H1 (cell line): ENCODE measurements around the gene TBX4. TPM values are rescaled to one million over a fixed set of nuclear protein-coding genes. Genes with fewer than 3 reads are reported as not detected.

Experiments
- CTCF ChIA-PET: fragments of 300-600 bp; sonication (Branson Sonifier 250); formaldehyde crosslinking; loops from one replicate; lab custom pipeline; 2021; ENCODE audit not compliant: partially characterized antibody; lab: Charles Lee
- POLR2A ChIA-PET: fragments of 300-600 bp; sonication (Branson Sonifier 250); formaldehyde crosslinking; loops from one replicate; lab custom pipeline; 2021; ENCODE audit warnings: inconsistent platforms; ENCODE audit not compliant: partially characterized antibody; lab: Charles Lee
- DNase-seq, 2 experiments: peaks; one replicate each; pipeline versions ENCODE4 v3.0.0 to v3.0.0-alpha.2; 2010 to 2022; ENCODE audit warnings: low spot score in 2 of 2, low read depth in 1 of 2, mixed read lengths in 1 of 2
- FAIRE-seq: peaks from 2 replicates; lab custom pipeline; 2011; peaks lifted over from hg19 to GRCh38; lab: Jason Lieb, UNC
- H2AFZ ChIP-seq: 2 replicates; pipeline ENCODE4 v1.8.1; 2012; ENCODE audit warnings: low read length, inconsistent platforms
- H2AK5ac ChIP-seq: 2 replicates; pipeline ENCODE4 v1.6.1; 2013; ENCODE audit warnings: low read depth, low read length
- H2BK120ac ChIP-seq: replicated peaks from 2 replicates; pipeline ENCODE3; 2013; ENCODE audit warnings: low read depth, low read length, inconsistent platforms
- H2BK12ac ChIP-seq: 2 replicates; pipeline ENCODE4 v1.6.1; 2013; ENCODE audit warnings: low read depth, low read length
- H2BK15ac ChIP-seq: 2 replicates; pipeline ENCODE4 v1.6.1; 2013; ENCODE audit warnings: low read length
- H2BK20ac ChIP-seq: 2 replicates; pipeline ENCODE4 v1.6.1; 2013; ENCODE audit warnings: low read length
- H2BK5ac ChIP-seq: 2 replicates; pipeline ENCODE4 v1.6.1; 2013; ENCODE audit warnings: low read depth, low read length
- H3K14ac ChIP-seq: 2 replicates; pipeline ENCODE4 v1.6.1; 2013; ENCODE audit warnings: inconsistent platforms; ENCODE audit not compliant: insufficient read length
- H3K18ac ChIP-seq: 2 replicates; pipeline ENCODE4 v1.6.1; 2013; ENCODE audit warnings: low read length; ENCODE audit errors: extremely low read depth
- H3K23ac ChIP-seq: 2 replicates; pipeline ENCODE4 v1.6.1; 2013; ENCODE audit warnings: inconsistent platforms; ENCODE audit not compliant: insufficient read length
- H3K23me2 ChIP-seq: 2 replicates; pipeline ENCODE4 v1.6.1; 2013; ENCODE audit warnings: low read depth, low read length
- H3K27ac ChIP-seq: 2 replicates; pipeline ENCODE4 v1.6.1; 2011; ENCODE audit warnings: low read depth, low read length, inconsistent platforms
- H3K27me3 ChIP-seq, 4 experiments: replicated peaks in 1 of 4; 1 replicate in 1 of 4; 2 replicates in 3 of 4; pipeline versions ENCODE4 v1.6.1 to v1.8.1; 2011 to 2013; ENCODE audit warnings: low read length in 3 of 4, mild to moderate bottlenecking in 3 of 4, inconsistent platforms in 2 of 4, mixed read lengths in 2 of 4, moderate library complexity in 1 of 4; ENCODE audit not compliant: control insufficient read depth in 3 of 4, insufficient read depth in 3 of 4; ENCODE audit errors: extremely low read depth in 1 of 4
- H3K36me3 ChIP-seq, 4 experiments: 2 replicates each; pipeline versions ENCODE4 v1.6.1 to v1.8.1; 2011 to 2013; ENCODE audit warnings: mild to moderate bottlenecking in 4 of 4, low read length in 3 of 4, moderate library complexity in 2 of 4, control low read depth in 1 of 4, inconsistent platforms in 1 of 4; ENCODE audit not compliant: insufficient read depth in 4 of 4, control insufficient read depth in 2 of 4
- H3K4ac ChIP-seq: replicated peaks from 2 replicates; pipeline ENCODE3; 2013; ENCODE audit warnings: low read length, low read depth, mixed read lengths, inconsistent platforms; ENCODE audit not compliant: insufficient read length
- H3K4me1 ChIP-seq, 4 experiments: replicated peaks in 1 of 4; 1 replicate in 1 of 4; 2 replicates in 3 of 4; pipeline versions ENCODE4 v1.6.1 to v1.8.1; 2011 to 2013; ENCODE audit warnings: low read length in 3 of 4, inconsistent platforms in 2 of 4, mixed read lengths in 1 of 4; ENCODE audit not compliant: insufficient read depth in 4 of 4, control insufficient read depth in 3 of 4
- H3K4me2 ChIP-seq, 2 experiments: 2 replicates each; pipeline versions ENCODE4 v1.6.1 to v1.8.1; 2011 to 2013; ENCODE audit warnings: low read depth in 2 of 2, low read length in 2 of 2, control low read depth in 1 of 2, inconsistent platforms in 1 of 2, mild to moderate bottlenecking in 1 of 2; ENCODE audit not compliant: insufficient read depth in 1 of 2
- H3K4me3 ChIP-seq, 4 experiments: fragments of 200-600, 300-600 bp in 1 of 4; sonication (generic), shearing (Covaris generic), sonication (Bioruptor Twin) in 1 of 4; 2 replicates each; pipeline versions ENCODE4 v1.5.1 to v1.8.1; 2011 to 2016; ENCODE audit warnings: low read length in 4 of 4, low read depth in 3 of 4, control low read depth in 2 of 4, inconsistent platforms in 2 of 4, mild to moderate bottlenecking in 2 of 4, mixed read lengths in 1 of 4, moderate library complexity in 1 of 4; ENCODE audit not compliant: insufficient read depth in 2 of 4; ENCODE audit errors: extremely low read depth in 1 of 4
- H3K56ac ChIP-seq: replicated peaks from 2 replicates; pipeline ENCODE3; 2013; ENCODE audit warnings: low read depth, mild to moderate bottlenecking, mixed read lengths, low read length, inconsistent platforms; ENCODE audit not compliant: insufficient read length
- H3K79me1 ChIP-seq: 2 replicates; pipeline ENCODE4 v1.6.1; 2013; ENCODE audit warnings: low read depth, low read length, control low read depth
- H3K79me2 ChIP-seq, 2 experiments: 2 replicates each; pipeline versions ENCODE4 v1.6.1 to v1.8.1; 2012 to 2013; ENCODE audit warnings: low read length in 2 of 2, mild to moderate bottlenecking in 2 of 2, inconsistent platforms in 1 of 2; ENCODE audit not compliant: insufficient read depth in 2 of 2, control insufficient read depth in 1 of 2
- H3K9ac ChIP-seq, 4 experiments: replicated peaks in 1 of 4; 1 replicate in 1 of 4; 2 replicates in 3 of 4; pipeline versions ENCODE4 v1.6.1 to v1.8.1; 2011 to 2013; ENCODE audit warnings: low read depth in 3 of 4, low read length in 3 of 4, control low read depth in 2 of 4, mild to moderate bottlenecking in 2 of 4, moderate library complexity in 2 of 4, inconsistent platforms in 1 of 4; ENCODE audit errors: extremely low read depth in 1 of 4
- H3K9me3 ChIP-seq, 2 experiments: 2 replicates each; pipeline versions ENCODE4 v1.6.1 to v1.8.1; 2012 to 2013; ENCODE audit warnings: mild to moderate bottlenecking in 2 of 2, moderate library complexity in 2 of 2, control low read depth in 1 of 2, inconsistent platforms in 1 of 2, low read depth in 1 of 2, low read length in 1 of 2, mixed read lengths in 1 of 2; ENCODE audit not compliant: insufficient read depth in 2 of 2
- H4K20me1 ChIP-seq, 2 experiments: replicated peaks in 1 of 2; 2 replicates each; pipeline versions ENCODE3 to v1.8.1; 2011 to 2013; ENCODE audit warnings: inconsistent platforms in 2 of 2, low read length in 2 of 2, mild to moderate bottlenecking in 1 of 2; ENCODE audit not compliant: insufficient read depth in 2 of 2, control insufficient read depth in 1 of 2
- H4K5ac ChIP-seq: 2 replicates; pipeline ENCODE4 v1.6.1; 2013; ENCODE audit warnings: low read length, low read depth, mixed read lengths, inconsistent platforms; ENCODE audit not compliant: insufficient read length
- H4K8ac ChIP-seq: 2 replicates; pipeline ENCODE4 v1.8.0; 2013; ENCODE audit warnings: mild to moderate bottlenecking, moderate library complexity, low read length, inconsistent platforms; ENCODE audit not compliant: insufficient read depth; ENCODE audit errors: extremely low read depth
- H4K91ac ChIP-seq: replicated peaks from 2 replicates; pipeline ENCODE3; 2013; ENCODE audit warnings: low read length, mixed read lengths, inconsistent platforms; ENCODE audit not compliant: insufficient read length
- ATF3 ChIP-seq: IDR thresholded peaks from 2 replicates; pipeline ENCODE4 v1.6.1; 2011; ENCODE audit warnings: low read depth, mild to moderate bottlenecking, low read length; ENCODE audit not compliant: insufficient read depth
- CHD1 ChIP-seq: IDR thresholded peaks from 2 replicates; pipeline ENCODE4 v1.6.1; 2012; ENCODE audit warnings: low read depth, low read length, improper control_type of control experiment
- GABPA ChIP-seq: IDR thresholded peaks from 2 replicates; pipeline ENCODE4 v1.6.1; 2011; ENCODE audit warnings: mild to moderate bottlenecking, low read length, moderate library complexity, borderline replicate concordance; ENCODE audit not compliant: insufficient read depth
- GTF2F1 ChIP-seq: IDR thresholded peaks from 2 replicates; pipeline ENCODE4 v1.6.1; 2012; ENCODE audit warnings: low read depth, low read length, improper control_type of control experiment, borderline replicate concordance
- PHF8 ChIP-seq: fragments of 200-600 bp; sonication (generic); conservative IDR thresholded peaks from 2 replicates; pipeline ENCODE4 v1.7.1; 2012; ENCODE audit warnings: low read depth, mild to moderate bottlenecking, inconsistent platforms, low read length, moderate library complexity
- RAD21 ChIP-seq, 2 experiments: IDR thresholded peaks in 1 of 2; conservative IDR thresholded peaks in 1 of 2; 2 replicates each; pipeline ENCODE4 v1.6.1; 2011; ENCODE audit warnings: low read depth in 2 of 2, low read length in 2 of 2, improper control_type of control experiment in 1 of 2, inconsistent platforms in 1 of 2, mild to moderate bottlenecking in 1 of 2, moderate library complexity in 1 of 2
- RFX5 ChIP-seq: IDR thresholded peaks from 2 replicates; pipeline ENCODE4 v1.6.1; 2011; ENCODE audit warnings: low read depth, low read length, improper control_type of control experiment, borderline replicate concordance
- WGBS, 2 experiments: shearing (Covaris generic) in 1 of 2; methylation state at CpG; one replicate each; pipeline versions ENCODE4 v1.1.6 to v1.1.7; 2013 to 2015; ENCODE audit warnings: low lambda C conversion rate in 2 of 2, mixed read lengths in 2 of 2, inconsistent platforms in 1 of 2, low coverage in 1 of 2, missing lambda C conversion rate in 1 of 2; ENCODE audit not compliant: insufficient replicate concordance in 2 of 2, insufficient coverage in 1 of 2, insufficient read length in 1 of 2; ENCODE audit errors: extremely low coverage in 1 of 2, missing lambda C conversion rate in 1 of 2; 5-methylcytosine and 5-hydroxymethylcytosine counted together
- polyA plus RNA-seq, 7 experiments: library from polyadenylated mRNA; depleted of rRNA in 3 of 7; stranded (reverse) in 5 of 7; unstranded in 2 of 7; fragments of >200 nt in 5 of 7; fragments of 200-250 nt in 2 of 7; gene quantifications; 1 replicate in 5 of 7; 2 replicates in 1 of 7; 4 replicates in 1 of 7; pipeline versions ENCODE4 v1.2.1 to v1.2.3, GENCODE V29; 2011 to 2013; ENCODE audit warnings: missing spikeins in 2 of 7, mixed read lengths in 2 of 7
- total RNA-seq: library from RNA; stranded (reverse); fragmentation: NEBNext Ultra II Directional; extraction: Animal tissue kit (Norgen Biotek cat#: 25700); gene quantifications from 2 replicates; pipeline ENCODE4 v1.2.1, GENCODE V29; 2021

The TBX4 gene
- total and polyA plus RNA-seq, 2 of the 8 experiments (the other 6 are each of a cell fraction or from before 2014, with no cell fraction given): 0.02 TPM; not detected in 1

- H2BK5ac ChIP-seq: no peak overlapping the region
- no peaks in the 10 kb centered on the region for H3K79me1 ChIP-seq
- H4K91ac ChIP-seq: no peak overlapping the region
- no peak overlapping the region for H4K5ac ChIP-seq
- H3K79me2 ChIP-seq: no peaks in the 10 kb centered on the region
- DNase-seq: no peak
- H4K8ac ChIP-seq: no peak overlapping the region
- no peak for FAIRE-seq
- no peak overlapping the region for H3K23ac ChIP-seq
- no peaks in the 10 kb centered on the region for H4K20me1 ChIP-seq
- no peak overlapping the region for H2BK120ac ChIP-seq
- WGBS, 2 experiments: 68% methylated on average over 1 of the region's 1 CpG; no CpG with 5 or more reads in 1 of the 2 experiments
- H3K23me2 ChIP-seq: no peaks in the 10 kb centered on the region
- H3K14ac ChIP-seq: no peak overlapping the region
- H3K9ac ChIP-seq: no peak overlapping the region
- H3K27me3 ChIP-seq: no peaks in the 10 kb centered on the region
- no peak overlapping the region for H3K4me3 ChIP-seq
- H3K9me3 ChIP-seq: no peaks in the 10 kb centered on the region
- H2BK15ac ChIP-seq: no peak overlapping the region
- H2AFZ ChIP-seq: no peak overlapping the region
- H3K4me1 ChIP-seq: no peaks in the 10 kb centered on the region
- H2BK20ac ChIP-seq: no peak overlapping the region
- TF ChIP-seq ATF3 (no peak), GTF2F1 (no peak), GABPA (no peak), RFX5 (no peak), RAD21 (IDR thresholded peaks at IDR 0.05 in 1 of 2, conservative IDR thresholded peaks at IDR 0.05 in 1 of 2; ENCODE audit: low read depth in 2 of 2, low read length in 2 of 2) (no peak), CHD1 (no peak), PHF8 (no peak)
- TF ChIP-seq, all 59 proteins: peak for 0
- ChIA-PET POLR2A (no interaction called here), CTCF (no interaction called here)
- Histone ChIP-seq H3K4me2 (no peak overlapping the region), H3K27ac (no peak overlapping the region), H3K36me3 (no peaks in the 10 kb centered on the region), H3K4ac (no peak overlapping the region), H3K56ac (no peak overlapping the region), H2BK12ac (no peak overlapping the region), H3K18ac (no peak overlapping the region), H2AK5ac (no peak overlapping the region)
These were observed 69.9 kb downstream of the TBX4 start for GRCh38 chr17:61522088-61522487.
